Vagina (tissue), 2 donors: ENCODE data around the gene CD177. TPM values are rescaled to one million over a fixed set of nuclear protein-coding genes. Genes with fewer than 3 reads are reported as not detected.

Source experiments
- DNase-seq, 2 donors: peaks; one replicate each; pipeline ENCODE4 v3.0.0-alpha.2; 2017; ENCODE audit errors: extremely low spot score in 2 of 2
- H3K27ac ChIP-seq: fragments of 200-600 bp; sonication (generic); one replicate; pipeline ENCODE4 v1.5.1; 2019
- H3K27me3 ChIP-seq: fragments of 200-600 bp; sonication (generic); one replicate; pipeline ENCODE4 v1.5.1; 2019
- H3K36me3 ChIP-seq, 2 donors: fragments of 200-600 bp; sonication (generic); one replicate each; pipeline ENCODE4 v1.5.1; 2017 to 2019
- H3K4me1 ChIP-seq: fragments of 200-600 bp; sonication (generic); one replicate; pipeline ENCODE4 v1.5.1; 2019
- H3K4me3 ChIP-seq, 2 donors: fragments of 200-600 bp; sonication (generic); 1 replicate in 1 of 2; 2 replicates in 1 of 2; pipeline ENCODE4 v1.5.1; 2016 to 2019
- H3K9me3 ChIP-seq: fragments of 200-600 bp; sonication (generic); one replicate; pipeline ENCODE4 v1.5.1; 2019
- CTCF ChIP-seq, 3 experiments: fragments of 450-650 bp in 2 of 3; fragments of 200-600 bp in 1 of 3; sonication (generic) in 1 of 3; IDR thresholded peaks; one replicate each; pipeline ENCODE4 v1.5.1; 2017 to 2019; ENCODE audit warnings: antibody characterized with exemption in 3 of 3, mild to moderate bottlenecking in 2 of 3, moderate library complexity in 2 of 3
- POLR2A ChIP-seq, 2 donors: fragments of 450-650 bp; IDR thresholded peaks; one replicate each; pipeline ENCODE4 v1.6.1; 2017; ENCODE audit warnings: antibody characterized with exemption in 2 of 2, mild to moderate bottlenecking in 2 of 2, moderate library complexity in 2 of 2
- POLR2AphosphoS5 ChIP-seq, 2 donors: sonication (generic); formaldehyde crosslinking; IDR thresholded peaks; one replicate each; pipeline ENCODE4 v1.9.0; 2017; ENCODE audit warnings: antibody characterized with exemption in 2 of 2, mild to moderate bottlenecking in 2 of 2, low read depth in 1 of 2; ENCODE audit not compliant: insufficient read depth in 1 of 2
- intact Hi-C: fragments of 100-400 bp; cut with DNase I; formaldehyde crosslinking; loops from one replicate; pipeline ENCODE4 v1.15.1; 2023
- total RNA-seq: library from RNA; depleted of rRNA; stranded (reverse); fragments of >200 nt; gene quantifications from one replicate; pipeline ENCODE4 v1.2.3, GENCODE V29; 2016

Gene CD177
- not detected for total RNA-seq

GRCh38 chr19:43353606-43354304, at the start of gene CD177:
Gene CD177 (plus strand): TSS chr19:43353686. CDS start chr19:43353715, 29 bp downstream.
- Histone ChIP-seq H3K4me3 (no peak within 1 kb of the TSS), H3K36me3 (no peaks in the 10 kb centered on the region), H3K27me3 (no peaks in the 10 kb centered on the region), H3K27ac (no peak within 1 kb of the TSS), H3K4me1 (no peaks in the 10 kb centered on the region), H3K9me3 (no peaks in the 10 kb centered on the region)
- intact Hi-C loops = no loop called here
- no peak for DNase-seq
- TF ChIP-seq POLR2A (IDR thresholded peaks at IDR 0.05) (no peak), POLR2AphosphoS5 (IDR thresholded peaks at IDR 0.05; ENCODE audit: insufficient read depth in 1 of 2, low read depth in 1 of 2) (no peak), CTCF (IDR thresholded peaks at IDR 0.05) (no peak)

GRCh38 chr19:43305642-43306041, 47.8 kb upstream of the CD177 start:
- Histone ChIP-seq H3K27ac (no peak overlapping the region), H3K27me3 (no peaks in the 10 kb centered on the region), H3K4me3 (no peak overlapping the region), H3K9me3 (no peaks in the 10 kb centered on the region), H3K36me3 (no peaks in the 10 kb centered on the region), H3K4me1 (no peaks in the 10 kb centered on the region)
- intact Hi-C loops = no loop called here
- TF ChIP-seq CTCF (IDR thresholded peaks at IDR 0.05) = no peak
- no peak for TF ChIP-seq POLR2AphosphoS5 (IDR thresholded peaks at IDR 0.05; ENCODE audit: insufficient read depth in 1 of 2, low read depth in 1 of 2)
- TF ChIP-seq POLR2A (IDR thresholded peaks at IDR 0.05) = no peak
- no peak for DNase-seq

GRCh38 chr19:43306097-43306496, 47.4 kb upstream of the CD177 start:
- TF ChIP-seq CTCF (IDR thresholded peaks at IDR 0.05) = no peak
- no peak for TF ChIP-seq POLR2A (IDR thresholded peaks at IDR 0.05)
- TF ChIP-seq POLR2AphosphoS5 (IDR thresholded peaks at IDR 0.05; ENCODE audit: insufficient read depth in 1 of 2, low read depth in 1 of 2) = no peak

GRCh38 chr19:43308244-43308815, 45.2 kb upstream of the CD177 start:
- DNase-seq = no peak
- intact Hi-C loops = no loop called here
- no peak for TF ChIP-seq POLR2AphosphoS5 (IDR thresholded peaks at IDR 0.05; ENCODE audit: insufficient read depth in 1 of 2, low read depth in 1 of 2)
- TF ChIP-seq POLR2A (IDR thresholded peaks at IDR 0.05) = no peak
- no peak for TF ChIP-seq CTCF (IDR thresholded peaks at IDR 0.05)
- no peak overlapping the region for H3K4me3 ChIP-seq
- no peaks in the 10 kb centered on the region for H3K9me3 ChIP-seq
- no peaks in the 10 kb centered on the region for H3K27me3 ChIP-seq
- H3K27ac ChIP-seq = no peak overlapping the region
- no peaks in the 10 kb centered on the region for H3K4me1 ChIP-seq
- no peaks in the 10 kb centered on the region for H3K36me3 ChIP-seq

More at GRCh38 chr19:43306097-43306496, 47.4 kb upstream of the CD177 start:
- H3K27me3 ChIP-seq = no peaks in the 10 kb centered on the region
- no peak overlapping the region for H3K27ac ChIP-seq
- no peak overlapping the region for H3K4me3 ChIP-seq
- intact Hi-C loops = no loop called here
- H3K4me1 ChIP-seq = no peaks in the 10 kb centered on the region
- H3K9me3 ChIP-seq = no peaks in the 10 kb centered on the region
- DNase-seq = no peak
- no peaks in the 10 kb centered on the region for H3K36me3 ChIP-seq

GRCh38 chr19:43309466-43309865, 44.0 kb upstream of the CD177 start:
- Histone ChIP-seq H3K27me3 (no peaks in the 10 kb centered on the region), H3K4me3 (no peak overlapping the region), H3K27ac (no peak overlapping the region), H3K4me1 (no peaks in the 10 kb centered on the region), H3K36me3 (no peaks in the 10 kb centered on the region), H3K9me3 (no peaks in the 10 kb centered on the region)
- intact Hi-C loops = no loop called here
- no peak for TF ChIP-seq POLR2A (IDR thresholded peaks at IDR 0.05)
- TF ChIP-seq POLR2AphosphoS5 (IDR thresholded peaks at IDR 0.05; ENCODE audit: insufficient read depth in 1 of 2, low read depth in 1 of 2) = no peak
- TF ChIP-seq CTCF (IDR thresholded peaks at IDR 0.05) = no peak
- no peak for DNase-seq
